Activated B cell treated with CpG ODN at 0.5 μM for 24 hours (primary cell): ENCODE measurements around the gene ABHD14A. TPM values are rescaled to one million over a fixed set of nuclear protein-coding genes. Genes with fewer than 3 reads are reported as not detected.

Experiments
- ATAC-seq: fragments of 200-7000 bp; cut with Tn5 transposase; one replicate; pipeline ENCODE4 v1.10.0; 2021; ENCODE audit warnings: low read depth, mild to moderate bottlenecking, moderate library complexity
- CTCF ChIA-PET: fragments of 350-600 bp; sonication (Branson Sonifier 250); formaldehyde crosslinking; loops from one replicate; lab custom pipeline; 2021; ENCODE audit warnings: antibody characterized with exemption; lab: Charles Lee
- POLR2A ChIA-PET: fragments of 350-600 bp; sonication (Branson Sonifier 250); formaldehyde crosslinking; loops from one replicate; lab custom pipeline; 2021; ENCODE audit warnings: antibody characterized with exemption; lab: Charles Lee
- DNase-seq: peaks from one replicate; pipeline ENCODE4 v3.0.0; 2022
- H3K27ac Mint-ChIP-seq: one replicate; pipeline ENCODE4 v1.8.0; 2020; ENCODE audit warnings: mixed read lengths
- H3K27me3 Mint-ChIP-seq: one replicate; pipeline ENCODE4 v1.8.0; 2021; ENCODE audit warnings: mixed read lengths
- H3K36me3 Mint-ChIP-seq: one replicate; pipeline ENCODE4 v1.8.0; 2021; ENCODE audit warnings: low read depth, mixed read lengths
- H3K4me1 Mint-ChIP-seq: one replicate; pipeline ENCODE4 v1.8.0; 2021; ENCODE audit warnings: mixed read lengths
- H3K4me3 Mint-ChIP-seq: one replicate; pipeline ENCODE4 v1.8.0; 2020; ENCODE audit warnings: mild to moderate bottlenecking, mixed read lengths
- H3K9me3 Mint-ChIP-seq: one replicate; pipeline ENCODE4 v1.8.0; 2020; ENCODE audit warnings: mixed read lengths
- CTCF ChIP-seq: fragments of 200-600 bp; IDR thresholded peaks from one replicate; pipeline ENCODE4 v1.8.0; 2022; ENCODE audit warnings: antibody characterized with exemption, mild to moderate bottlenecking
- intact Hi-C: fragments of 100-400 bp; cut with micrococcal nuclease; formaldehyde crosslinking; loops from one replicate; pipeline ENCODE4 v1.15.1; 2024
- total RNA-seq: library from RNA; stranded (reverse); gene quantifications from 2 replicates; pipeline ENCODE4 v1.2.3, GENCODE V29; 2022

Gene ABHD14A
- total RNA-seq, 1 donor from 2014 or later: 5.1 TPM

GRCh38 chr3:51971350-51971749 lies 3.5 kb upstream of the ABHD14A start:
- Mint-ChIP-seq H3K27ac (no peak overlapping the region), H3K9me3 (no peaks in the 10 kb centered on the region), H3K4me1 (peaks cover 38% of the 10 kb centered on the region), H3K27me3 (no peaks in the 10 kb centered on the region), H3K36me3 (peaks cover 6% of the 10 kb centered on the region), H3K4me3 (no peak overlapping the region)
- TF ChIP-seq CTCF: no peak
- DNase-seq (no peak), ATAC-seq (no peak)
- CTCF ChIA-PET: interaction anchor here (3.4 kb wide), 1 partner anchor 29 kb away, joined by 27 read pairs; the partner anchor contains the start of genes PARP3 and RRP9
- POLR2A ChIA-PET: no interaction called here
- intact Hi-C loops: loop anchor here (10.0 kb wide), 1 partner anchor 1357 kb away; the partner anchor contains the start of genes CISH and MAPKAPK3

- peak overlapping the region; percentile 91 for H3K27ac Mint-ChIP-seq
- no peaks in the 10 kb centered on the region for H3K9me3 Mint-ChIP-seq
- intact Hi-C loops: loop anchor here (1.0 to 10.0 kb wide), 5 partner anchors 9 to 1360 kb away; partner anchors contain the start of genes ACY1, CISH, DUSP7 and MAPKAPK3
- H3K4me3 Mint-ChIP-seq: peak overlapping the region; percentile 98
- DNase-seq (no peak), ATAC-seq (peak; percentile 8)
- no peaks in the 10 kb centered on the region for H3K27me3 Mint-ChIP-seq
- H3K36me3 Mint-ChIP-seq: peaks cover 5% of the 10 kb centered on the region
- ChIA-PET POLR2A (interaction anchor here (0.6 to 4.0 kb wide), 13 partner anchors 8 to 365 kb away, joined by 3 to 35 read pairs (median 4); partner anchors contain the start of genes ACY1, GLYCTK, PARP3 and POC1A), CTCF (interaction anchor here (0.6 to 3.4 kb wide), 8 partner anchors 9 to 180 kb away, joined by 3 to 27 read pairs (median 4); partner anchors contain the start of genes ACY1, PARP3, POC1A and RPL29)
- TF ChIP-seq CTCF: no peak
- H3K4me1 Mint-ChIP-seq: peaks cover 28% of the 10 kb centered on the region
Observed at GRCh38 chr3:51974277-51974962, 444 bp upstream of the ABHD14A start.

- Mint-ChIP-seq H3K27ac (peak overlapping the region; percentile 50), H3K27me3 (no peaks in the 10 kb centered on the region), H3K9me3 (no peaks in the 10 kb centered on the region), H3K4me1 (peaks cover 30% of the 10 kb centered on the region), H3K36me3 (peaks cover 5% of the 10 kb centered on the region), H3K4me3 (peak overlapping the region; percentile 82)
- POLR2A ChIA-PET: interaction anchor here (2.9 to 4.0 kb wide), 3 partner anchors 8 to 179 kb away, joined by 10 to 35 read pairs (median 34); partner anchors contain the start of genes ACY1, PARP3, POC1A and RRP9
- CTCF ChIA-PET: no interaction called here
- TF ChIP-seq CTCF: no peak
- intact Hi-C loops: loop anchor here (1.0 to 10.0 kb wide), 4 partner anchors 19 to 1361 kb away; partner anchors contain the start of genes CISH, DUSP7, MAPKAPK3 and RBM15B
- ATAC-seq (no peak), DNase-seq (peak; percentile 41)
Observed at GRCh38 chr3:51975852-51976549, 1.1 kb downstream of the ABHD14A start.

- Mint-ChIP-seq H3K4me1 (peaks cover 38% of the 10 kb centered on the region), H3K27ac (no peak overlapping the region), H3K27me3 (no peaks in the 10 kb centered on the region), H3K36me3 (peaks cover 5% of the 10 kb centered on the region), H3K4me3 (no peak overlapping the region), H3K9me3 (no peaks in the 10 kb centered on the region)
- POLR2A ChIA-PET: interaction anchor here (2.5 kb wide), 1 partner anchor 18 kb away, joined by 11 read pairs; the partner anchor contains the start of gene RPL29
- intact Hi-C loops: loop anchor here (10.0 kb wide), 1 partner anchor 1363 kb away; the partner anchor contains the start of genes CISH and MAPKAPK3
- no peak for DNase-seq
- CTCF ChIA-PET: no interaction called here
- TF ChIP-seq CTCF: no peak
- ATAC-seq: no peak
Observed at GRCh38 chr3:51977446-51978142, 2.7 kb downstream of the ABHD14A start.
